Keratinocyte (primary cell): ENCODE measurements around the gene APEX1. TPM values are rescaled to one million over a fixed set of nuclear protein-coding genes. Genes with fewer than 3 reads are reported as not detected.

Experiments used
- DNase-seq: peaks from one replicate; pipeline ENCODE4 v3.0.0-alpha.2; 2011; ENCODE audit warnings: low read depth, missing footprints, low spot score
- FAIRE-seq: peaks from 2 replicates; lab custom pipeline; 2011; peaks lifted over from hg19 to GRCh38; lab: Jason Lieb, UNC
- H2AFZ ChIP-seq: 2 replicates; pipeline ENCODE4 v1.6.0; 2012; ENCODE audit warnings: low read length, control low read depth, inconsistent platforms; ENCODE audit not compliant: control insufficient read depth
- H3K27ac ChIP-seq: 2 replicates; pipeline ENCODE4 v1.5.1; 2011; ENCODE audit warnings: low read length; ENCODE audit not compliant: control insufficient read depth, insufficient read depth
- H3K27me3 ChIP-seq: 3 replicates; pipeline ENCODE4 v1.6.0; 2011; ENCODE audit warnings: low read length; ENCODE audit not compliant: control insufficient read depth, insufficient read depth; ENCODE audit errors: extremely low read depth
- H3K36me3 ChIP-seq, 2 experiments: 2 replicates in 1 of 2; 3 replicates in 1 of 2; pipeline ENCODE4 v1.5.1; 2011; ENCODE audit warnings: low read length in 2 of 2, mild to moderate bottlenecking in 1 of 2; ENCODE audit not compliant: control insufficient read depth in 2 of 2, insufficient read depth in 2 of 2; ENCODE audit errors: extremely low read depth in 1 of 2
- H3K4me1 ChIP-seq: 3 replicates; pipeline ENCODE4 v1.5.1; 2011; ENCODE audit warnings: low read length; ENCODE audit not compliant: control insufficient read depth, insufficient read depth; ENCODE audit errors: extremely low read depth
- H3K4me2 ChIP-seq: 3 replicates; pipeline ENCODE4 v1.6.0; 2011; ENCODE audit warnings: low read depth, low read length; ENCODE audit not compliant: control insufficient read depth, insufficient read depth; ENCODE audit errors: extremely low read depth
- H3K4me3 ChIP-seq, 3 experiments: fragments of 200-600 bp in 1 of 3; sonication (generic) in 1 of 3; 2 replicates in 2 of 3; 3 replicates in 1 of 3; pipeline ENCODE4 v1.5.1; 2011 to 2016; ENCODE audit warnings: low read length in 3 of 3, mild to moderate bottlenecking in 3 of 3, control low read depth in 2 of 3, inconsistent platforms in 1 of 3, low read depth in 1 of 3, mixed read lengths in 1 of 3, mixed run types in 1 of 3, moderate library complexity in 1 of 3; ENCODE audit not compliant: control insufficient read depth in 2 of 3, insufficient read depth in 2 of 3; ENCODE audit errors: extremely low read depth in 1 of 3
- H3K79me2 ChIP-seq: 2 replicates; pipeline ENCODE4 v1.6.0; 2012; ENCODE audit warnings: low read length; ENCODE audit not compliant: control insufficient read depth, insufficient read depth
- H3K9ac ChIP-seq: 3 replicates; pipeline ENCODE4 v1.6.0; 2011; ENCODE audit warnings: low read length; ENCODE audit not compliant: control insufficient read depth, insufficient read depth; ENCODE audit errors: extremely low read depth
- H3K9me1 ChIP-seq: 3 replicates; pipeline ENCODE4 v1.6.0; 2011; ENCODE audit warnings: low read length; ENCODE audit not compliant: control insufficient read depth, insufficient read depth; ENCODE audit errors: extremely low read depth
- H3K9me3 ChIP-seq: 2 replicates; pipeline ENCODE4 v1.5.1; 2012; ENCODE audit warnings: low read depth, low read length; ENCODE audit not compliant: control insufficient read depth
- H4K20me1 ChIP-seq: 3 replicates; pipeline ENCODE4 v1.6.0; 2011; ENCODE audit warnings: low read length; ENCODE audit not compliant: control insufficient read depth, insufficient read depth; ENCODE audit errors: extremely low read depth
- EZH2 ChIP-seq: IDR thresholded peaks from one replicate; pipeline ENCODE4 v1.6.1; 2012; ENCODE audit warnings: inconsistent platforms, mild to moderate bottlenecking, low read length, moderate library complexity
- dilution Hi-C: fragments of 300-500 bp; cut with MboI; formaldehyde crosslinking; loops from one replicate; pipeline ENCODE4 v1.7.0; 2020; ENCODE audit warnings: low sequenced_read_pairs; ENCODE audit not compliant: extremely low pct_ligation_motif_present
- polyA plus RNA-seq, 5 experiments: library from polyadenylated mRNA; depleted of rRNA in 3 of 5; stranded (reverse) in 3 of 5; stranded (forward) in 1 of 5; unstranded in 1 of 5; fragments of >200 nt; gene quantifications; 1 replicate in 1 of 5; 2 replicates in 3 of 5; 3 replicates in 1 of 5; pipeline versions ENCODE4 v1.2.1 to v1.2.3, GENCODE V29; 2011 to 2012; ENCODE audit warnings: missing spikeins in 2 of 5, low read depth in 1 of 5, low replicate concordance in 1 of 5
- TF ChIP-seq, protein P1 (sequence below), 3 experiments: IDR thresholded peaks in 1 of 3; conservative IDR thresholded peaks in 1 of 3; optimal IDR thresholded peaks in 1 of 3; 2 replicates in 2 of 3; 3 replicates in 1 of 3; pipeline versions ENCODE3 to v1.5.1; 2011; ENCODE audit warnings: low read length in 3 of 3, mild to moderate bottlenecking in 3 of 3, moderate library complexity in 2 of 3, control low read depth in 1 of 3, inconsistent platforms in 1 of 3; ENCODE audit not compliant: insufficient read depth in 2 of 3; ENCODE audit errors: extremely low read depth in 1 of 3

The APEX1 gene
- polyA plus RNA-seq, 1 donor (not counting 4 experiments of a cell fraction or from before 2014, with no cell fraction given) = 234 TPM

GRCh38 chr14:20428010-20428365 lies 27.0 kb upstream of the APEX1 start:
- DNase-seq = no peak
- Histone ChIP-seq H3K79me2 (no peaks in the 10 kb centered on the region), H3K4me3 (no peak overlapping the region), H3K27me3 (no peaks in the 10 kb centered on the region), H3K9me1 (no peaks in the 10 kb centered on the region), H3K27ac (no peak overlapping the region), H3K9me3 (no peaks in the 10 kb centered on the region), H2AFZ (no peak overlapping the region), H4K20me1 (no peaks in the 10 kb centered on the region), H3K36me3 (no peaks in the 10 kb centered on the region), H3K4me2 (no peak overlapping the region), H3K4me1 (peaks cover 7% of the 10 kb centered on the region), H3K9ac (no peak overlapping the region)
- no peak for FAIRE-seq
- TF ChIP-seq, protein P1, sequence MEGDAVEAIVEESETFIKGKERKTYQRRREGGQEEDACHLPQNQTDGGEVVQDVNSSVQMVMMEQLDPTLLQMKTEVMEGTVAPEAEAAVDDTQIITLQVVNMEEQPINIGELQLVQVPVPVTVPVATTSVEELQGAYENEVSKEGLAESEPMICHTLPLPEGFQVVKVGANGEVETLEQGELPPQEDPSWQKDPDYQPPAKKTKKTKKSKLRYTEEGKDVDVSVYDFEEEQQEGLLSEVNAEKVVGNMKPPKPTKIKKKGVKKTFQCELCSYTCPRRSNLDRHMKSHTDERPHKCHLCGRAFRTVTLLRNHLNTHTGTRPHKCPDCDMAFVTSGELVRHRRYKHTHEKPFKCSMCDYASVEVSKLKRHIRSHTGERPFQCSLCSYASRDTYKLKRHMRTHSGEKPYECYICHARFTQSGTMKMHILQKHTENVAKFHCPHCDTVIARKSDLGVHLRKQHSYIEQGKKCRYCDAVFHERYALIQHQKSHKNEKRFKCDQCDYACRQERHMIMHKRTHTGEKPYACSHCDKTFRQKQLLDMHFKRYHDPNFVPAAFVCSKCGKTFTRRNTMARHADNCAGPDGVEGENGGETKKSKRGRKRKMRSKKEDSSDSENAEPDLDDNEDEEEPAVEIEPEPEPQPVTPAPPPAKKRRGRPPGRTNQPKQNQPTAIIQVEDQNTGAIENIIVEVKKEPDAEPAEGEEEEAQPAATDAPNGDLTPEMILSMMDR (optimal IDR thresholded peaks at IDR 0.05 in 1 of 3, IDR thresholded peaks at IDR 0.05 in 1 of 3, conservative IDR thresholded peaks at IDR 0.05 in 1 of 3; ENCODE audit: extremely low read depth in 1 of 3, insufficient read depth in 2 of 3, low read length in 3 of 3) = no peak
- TF ChIP-seq EZH2 = no peak
- dilution Hi-C loops = no loop called here

GRCh38 chr14:20428802-20429201 lies 26.2 kb upstream of the APEX1 start:
- no peaks in the 10 kb centered on the region for H4K20me1 ChIP-seq
- TF ChIP-seq, protein P1 (optimal IDR thresholded peaks at IDR 0.05 in 1 of 3, IDR thresholded peaks at IDR 0.05 in 1 of 3, conservative IDR thresholded peaks at IDR 0.05 in 1 of 3; ENCODE audit: extremely low read depth in 1 of 3, insufficient read depth in 2 of 3, low read length in 3 of 3) = no peak
- no peak for TF ChIP-seq EZH2
- dilution Hi-C loops = no loop called here
- H3K4me3 ChIP-seq = no peak overlapping the region
- H3K9ac ChIP-seq = no peak overlapping the region
- H3K4me1 ChIP-seq = peaks cover 7% of the 10 kb centered on the region
- DNase-seq = no peak
- H3K9me1 ChIP-seq = no peaks in the 10 kb centered on the region
- H3K4me2 ChIP-seq = no peak overlapping the region
- H2AFZ ChIP-seq = no peak overlapping the region
- no peaks in the 10 kb centered on the region for H3K27me3 ChIP-seq
- no peak overlapping the region for H3K27ac ChIP-seq
- no peaks in the 10 kb centered on the region for H3K36me3 ChIP-seq
- no peak for FAIRE-seq
- no peaks in the 10 kb centered on the region for H3K9me3 ChIP-seq
- no peaks in the 10 kb centered on the region for H3K79me2 ChIP-seq
